ENCODE measurements around the gene CAPN8.

Gene CAPN8

GRCh38 chr1:223700942-223701637 lies 35.6 kb upstream of the CAPN8 start:
- no peak for DNase-seq

- no peak for DNase-seq
Observed at GRCh38 chr1:223700388-223700918, 35.0 kb upstream of the CAPN8 start.

- DNase-seq = no peak
Observed at GRCh38 chr1:223695941-223696340, 30.4 kb upstream of the CAPN8 start.

GRCh38 chr1:223695014-223695548 lies 29.6 kb upstream of the CAPN8 start:
- no peak for DNase-seq

GRCh38 chr1:223691121-223691520 lies 25.6 kb upstream of the CAPN8 start:
- no peak for DNase-seq

- no peak for DNase-seq
Observed at GRCh38 chr1:223684488-223684792, 18.9 kb upstream of the CAPN8 start.

- peak; percentile 7 to 66 (median 45) for DNase-seq
Observed at GRCh38 chr1:223683586-223684487, 18.3 kb upstream of the CAPN8 start.

GRCh38 chr1:223682502-223682901 lies 17.0 kb upstream of the CAPN8 start:
- no peak for DNase-seq

GRCh38 chr1:223680188-223680587 lies 14.7 kb upstream of the CAPN8 start:
- no peak for DNase-seq

GRCh38 chr1:223678841-223679240 lies 13.3 kb upstream of the CAPN8 start:
- no peak for DNase-seq

- no peak for DNase-seq
Observed at GRCh38 chr1:223674119-223674890, 8.8 kb upstream of the CAPN8 start.

GRCh38 chr1:223670458-223671159 lies 5.1 kb upstream of the CAPN8 start:
- DNase-seq = no peak

GRCh38 chr1:223669003-223669795 lies 3.7 kb upstream of the CAPN8 start:
- no peak for DNase-seq

- DNase-seq = no peak
Observed at GRCh38 chr1:223667484-223668182, 2.1 kb upstream of the CAPN8 start.

GRCh38 chr1:223664106-223664505 lies 1.4 kb downstream of the CAPN8 start:
- no peak for DNase-seq

GRCh38 chr1:223662943-223663342 lies 2.6 kb downstream of the CAPN8 start:
- no peak for DNase-seq

GRCh38 chr1:223659711-223660110 lies 5.8 kb downstream of the CAPN8 start:
- DNase-seq = no peak

GRCh38 chr1:223657978-223658377 lies 7.5 kb downstream of the CAPN8 start:
- DNase-seq = no peak

- DNase-seq = no peak
Observed at GRCh38 chr1:223654083-223654482, 11.4 kb downstream of the CAPN8 start.

- no peak for DNase-seq
Observed at GRCh38 chr1:223653431-223653830, 12.1 kb downstream of the CAPN8 start.

GRCh38 chr1:223653015-223653414 lies 12.5 kb downstream of the CAPN8 start:
- no peak for DNase-seq

All from stimulated activated naive CD4-positive, alpha-beta T cell (primary cell).